Breast epithelium (tissue), 3 donors: ENCODE data around the gene HDAC7.

Source experiments
- CTCF ChIP-seq, 3 donors: fragments of 450-650 bp; IDR thresholded peaks; one replicate each; pipeline ENCODE4 v1.5.1; 2016 to 2017; ENCODE audit warnings: antibody characterized with exemption in 3 of 3, mild to moderate bottlenecking in 3 of 3, moderate library complexity in 3 of 3
- POLR2AphosphoS5 ChIP-seq, 3 donors: sonication (generic); formaldehyde crosslinking; IDR thresholded peaks; one replicate each; pipeline ENCODE4 v1.6.1; 2017; ENCODE audit warnings: antibody characterized with exemption in 3 of 3

GRCh38 chr12:47768323-47768811 is 51.3 kb downstream of the HDAC7 start:
- TF ChIP-seq CTCF (IDR thresholded peaks at IDR 0.05): no peak
- no peak for TF ChIP-seq POLR2AphosphoS5 (IDR thresholded peaks at IDR 0.05)
